GM12878 (cell line): Measurements from ENCODE around the gene MAPK9. TPM values are rescaled to one million over a fixed set of nuclear protein-coding genes. Genes with fewer than 3 reads are reported as not detected.

Source experiments
- ATAC-seq: fragments of 200-7000 bp; cut with Tn5 transposase; 3 replicates; pipeline ENCODE4 v1.9.1; 2020; ENCODE audit warnings: mild to moderate bottlenecking, moderate library complexity
- BruUV-seq: library from RNA; stranded (reverse); fragments of 400-500 nt; replicated peaks from 2 replicates; lab custom pipeline; 2021; lab: Mats Ljungman, UMichigan
- CTCF ChIA-PET: fragments of 300-600 bp; sonication (Branson Sonifier 250); formaldehyde crosslinking; extraction: SDS; loops from one replicate; lab custom pipeline; 2021; ENCODE audit warnings: inconsistent platforms; lab: Yijun Ruan, JAX
- POLR2A ChIA-PET: fragments of 350-600 bp; formaldehyde crosslinking; extraction: SDS; loops from one replicate; lab custom pipeline; 2021; ENCODE audit warnings: inconsistent platforms; lab: Charles Lee
- RAD21 ChIA-PET: fragments of 300-600 bp; sonication (Branson Sonifier 250); formaldehyde crosslinking; loops from one replicate; lab custom pipeline; 2023; ENCODE audit warnings: antibody characterized with exemption; ENCODE audit not compliant: unreplicated experiment; lab: Charles Lee
- SMC1A ChIA-PET: fragments of 300-600 bp; sonication (Branson Sonifier 250); formaldehyde crosslinking; loops from one replicate; lab custom pipeline; 2023; ENCODE audit not compliant: unreplicated experiment, uncharacterized antibody; lab: Charles Lee
- DNase-seq: peaks from one replicate; pipeline ENCODE4 v3.0.0-alpha.2; 2011; ENCODE audit warnings: low read depth, low spot score
- FAIRE-seq: peaks from 3 replicates; lab custom pipeline; 2011; peaks lifted over from hg19 to GRCh38; lab: Jason Lieb, UNC
- H2AFZ ChIP-seq: 2 replicates; pipeline ENCODE4 v1.6.0; 2011; ENCODE audit warnings: low read depth, low read length, control low read depth; ENCODE audit not compliant: control insufficient read depth
- H3K27ac ChIP-seq: 2 replicates; pipeline ENCODE4 v1.5.1; 2011; ENCODE audit warnings: control low read depth; ENCODE audit not compliant: control insufficient read depth, insufficient read depth
- H3K27me3 ChIP-seq, 2 experiments: replicated peaks in 1 of 2; 2 replicates each; pipeline versions ENCODE4 v1.6.0 to v1.6.1; 2011; ENCODE audit warnings: low read length in 1 of 2; ENCODE audit not compliant: control insufficient read depth in 2 of 2, insufficient read depth in 2 of 2
- H3K36me3 ChIP-seq, 2 experiments: 2 replicates each; pipeline ENCODE4 v1.5.1; 2011; ENCODE audit warnings: low read length in 1 of 2; ENCODE audit not compliant: control insufficient read depth in 2 of 2, insufficient read depth in 2 of 2
- H3K4me1 ChIP-seq: 2 replicates; pipeline ENCODE4 v1.6.1; 2011; ENCODE audit warnings: mild to moderate bottlenecking, low read length, moderate library complexity, mixed read lengths; ENCODE audit not compliant: control insufficient read depth, insufficient read depth
- H3K4me2 ChIP-seq: 2 replicates; pipeline ENCODE4 v1.6.0; 2011; ENCODE audit warnings: control low read depth; ENCODE audit not compliant: control insufficient read depth, insufficient read depth
- H3K4me3 ChIP-seq: fragments of 200-600 bp; sonication (generic); 2 replicates; pipeline ENCODE4 v1.5.1; 2016
- H3K79me2 ChIP-seq: 2 replicates; pipeline ENCODE4 v1.6.0; 2011; ENCODE audit warnings: low read length; ENCODE audit not compliant: control insufficient read depth, insufficient read depth
- H3K9ac ChIP-seq: 2 replicates; pipeline ENCODE4 v1.8.0; 2011; ENCODE audit warnings: low read length, control low read depth, mixed read lengths; ENCODE audit not compliant: control insufficient read depth, insufficient read depth
- H3K9me3 ChIP-seq: replicated peaks from 3 replicates; pipeline ENCODE4 v1.5.1; 2011; ENCODE audit warnings: mild to moderate bottlenecking, low read length; ENCODE audit not compliant: control insufficient read depth, insufficient read depth
- H4K20me1 ChIP-seq: 2 replicates; pipeline ENCODE4 v1.6.0; 2011; ENCODE audit not compliant: control insufficient read depth, insufficient read depth
- EED ChIP-seq: sonication (generic); IDR thresholded peaks from 2 replicates; pipeline ENCODE4 v1.6.1; 2016; ENCODE audit warnings: antibody characterized with exemption, low read depth
- EGR1 ChIP-seq, 2 experiments: IDR thresholded peaks; 1 replicate in 1 of 2; 2 replicates in 1 of 2; pipeline ENCODE4 v1.6.1; 2011 to 2012; ENCODE audit warnings: low read depth in 2 of 2, low read length in 2 of 2, borderline replicate concordance in 1 of 2, mild to moderate bottlenecking in 1 of 2, moderate library complexity in 1 of 2
- POU2F2 ChIP-seq: IDR thresholded peaks from 3 replicates; pipeline ENCODE4 v1.6.1; 2011; ENCODE audit warnings: low read depth, mild to moderate bottlenecking, low read length, borderline replicate concordance
- RCOR1 ChIP-seq: conservative IDR thresholded peaks from 2 replicates; pipeline ENCODE4 v1.6.1; 2012; ENCODE audit warnings: low read depth, low read length, improper control_type of control experiment
- SPI1 ChIP-seq: IDR thresholded peaks from 2 replicates; pipeline ENCODE4 v1.6.1; 2011; ENCODE audit warnings: low read depth, mild to moderate bottlenecking, low read length, moderate library complexity, borderline replicate concordance; ENCODE audit not compliant: insufficient read depth
- SREBF2 ChIP-seq: IDR thresholded peaks from 2 replicates; pipeline ENCODE4 v1.6.1; 2012; ENCODE audit warnings: mild to moderate bottlenecking, low read length
- WGBS: methylation state at CpG from one replicate; pipeline ENCODE4 v1.1.6; 2016; ENCODE audit warnings: low lambda C conversion rate; ENCODE audit not compliant: insufficient replicate concordance, insufficient coverage; ENCODE audit errors: missing lambda C conversion rate; 5-methylcytosine and 5-hydroxymethylcytosine counted together
- in situ Hi-C: fragments of 300-500 bp; cut with MboI; formaldehyde crosslinking; loops from 9 replicates; pipeline ENCODE4 v1.14.3; 2018; ENCODE audit warnings: mixed read lengths
- intact Hi-C: fragments of 100-400 bp; cut with micrococcal nuclease; formaldehyde crosslinking; loops from one replicate; pipeline ENCODE4 v1.14.2; 2022; ENCODE audit not compliant: unreplicated experiment
- polyA plus RNA-seq, 11 experiments: library from polyadenylated mRNA; depleted of rRNA in 4 of 11; unstranded in 6 of 11; stranded (reverse) in 5 of 11; fragments of >200 nt; fragmentation: Nextera tagmentation in 4 of 11; fragmentation: Illumina TruSeq in 1 of 11; extraction: Ambion mirVana in 4 of 11; extraction: Trizol in 1 of 11; gene quantifications; 1 replicate in 1 of 11; 2 replicates in 10 of 11; pipeline versions ENCODE4 v1.2.1 to v1.2.3, GENCODE V29; 2011 to 2016; ENCODE audit warnings: inconsistent platforms in 2 of 11, missing spikeins in 2 of 11, low read depth in 1 of 11
- total RNA-seq, 4 experiments: library from RNA; depleted of rRNA in 3 of 4; stranded (reverse); fragments of >200 nt in 3 of 4; fragmentation: Illumina TruSeq in 1 of 4; extraction: Trizol in 1 of 4; gene quantifications; 2 replicates each; pipeline versions ENCODE4 v1.2.1 to v1.2.3, GENCODE V29; 2013 to 2021

Gene MAPK9
- total and polyA plus RNA-seq, 10 of the 15 experiments (the other 5 are each of a cell fraction or from before 2014, with no cell fraction given), result 2.1 to 52.9 (median 21.7) TPM

DNA sequence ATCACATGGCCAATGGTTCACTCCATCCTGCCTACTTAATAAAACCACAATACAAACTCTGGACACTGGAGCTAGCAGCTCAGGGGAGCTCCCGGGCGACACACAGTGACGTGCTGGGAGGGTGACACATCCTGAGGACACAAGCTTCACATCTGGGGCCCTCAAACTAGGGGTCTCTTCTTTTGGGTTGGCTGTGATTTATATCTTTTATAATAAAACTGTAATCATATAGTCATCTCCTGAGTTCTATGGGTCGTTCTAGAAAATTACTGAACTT, 12.1 kb upstream of the MAPK9 start (continued):
- TF ChIP-seq RCOR1 (no peak), SPI1 (no peak)

DNA sequence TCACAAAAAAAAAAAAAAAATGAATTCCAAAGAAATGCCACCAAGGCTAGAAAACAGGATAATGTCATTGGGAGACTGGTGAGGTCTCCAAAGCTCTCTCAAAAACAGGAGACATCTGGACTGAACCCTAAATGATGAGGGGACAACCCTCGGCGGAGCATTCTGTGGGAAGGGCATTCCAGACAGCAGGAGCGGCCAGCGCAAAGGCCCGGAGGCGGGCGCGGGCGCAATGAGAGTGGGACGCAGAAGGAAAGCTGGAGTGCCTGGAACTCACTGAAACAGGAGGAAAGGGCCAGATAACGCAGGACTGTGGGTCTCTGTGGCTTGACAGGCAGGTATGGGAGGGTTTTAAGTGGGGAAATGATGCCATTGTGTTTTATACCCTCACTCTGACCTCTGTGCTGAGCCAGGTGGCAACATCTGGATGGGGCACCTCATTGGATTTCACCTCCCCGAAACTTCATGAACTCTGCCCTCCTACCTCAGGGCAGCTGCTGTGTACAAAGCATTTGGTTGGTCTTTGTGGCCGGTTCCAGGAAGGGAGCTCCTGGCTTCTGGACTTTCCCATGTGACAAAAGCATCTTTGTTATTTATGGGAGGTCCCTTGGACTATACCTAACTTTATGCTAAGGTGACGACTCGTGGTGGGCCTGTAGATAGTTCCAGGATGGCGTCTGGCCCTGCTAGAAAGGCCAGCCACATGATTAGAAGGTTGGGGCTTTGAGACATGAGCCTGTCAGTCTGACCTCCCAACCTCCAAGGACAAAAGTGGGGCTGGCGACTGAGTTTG, 11.5 kb upstream of the MAPK9 start:
- Histone ChIP-seq H3K4me2 (no peak overlapping the region), H3K79me2 (no peaks in the 10 kb centered on the region), H4K20me1 (no peaks in the 10 kb centered on the region), H3K4me1 (no peaks in the 10 kb centered on the region), H3K27ac (no peak overlapping the region), H3K9ac (no peak overlapping the region), H3K36me3 (no peaks in the 10 kb centered on the region), H3K27me3 (peaks cover 0 to 3% of the 10 kb centered on the region in 2 experiments; a peak in 2 of 4 replicates), H3K4me3 (no peak overlapping the region), H3K9me3 (no peaks in the 10 kb centered on the region), H2AFZ (no peak overlapping the region)
- no peak for FAIRE-seq
- in situ Hi-C loops, result no loop called here
- CTCF ChIA-PET, result interaction anchor here (0.6 to 8.8 kb wide), 5 partner anchors 9 to 25 kb away, joined by 3 to 40 read pairs (median 5); no protein-coding TSS in a partner anchor
- intact Hi-C loops, result no loop called here
- BruUV-seq, result no TSS peak
- no peak; the same call in 1 of the 3 replicates for ATAC-seq
- WGBS, result 64% methylated on average over 17 of the region's 17 CpGs
- TF ChIP-seq SREBF2 (no peak), EED (no peak), POU2F2 (no peak), EGR1 (IDR thresholded peaks at IDR 0.05; ENCODE audit: borderline replicate concordance in 1 of 2, low read depth in 2 of 2, low read length in 2 of 2) (no peak)
- RAD21 ChIA-PET, result interaction anchor here (1.9 kb wide), 1 partner anchor 10 kb away, joined by 4 read pairs; no protein-coding TSS in a partner anchor
- POLR2A ChIA-PET, result no interaction called here
- DNase-seq, result no peak
- SMC1A ChIA-PET, result no interaction called here
